T follicular helper cell (primary cell): ENCODE data around the gene BRINP1.

Source experiments
- DNase-seq: peaks from one replicate; pipeline ENCODE4 v3.0.0-alpha.2; 2020; ENCODE audit warnings: low read depth

Gene BRINP1

DNA sequence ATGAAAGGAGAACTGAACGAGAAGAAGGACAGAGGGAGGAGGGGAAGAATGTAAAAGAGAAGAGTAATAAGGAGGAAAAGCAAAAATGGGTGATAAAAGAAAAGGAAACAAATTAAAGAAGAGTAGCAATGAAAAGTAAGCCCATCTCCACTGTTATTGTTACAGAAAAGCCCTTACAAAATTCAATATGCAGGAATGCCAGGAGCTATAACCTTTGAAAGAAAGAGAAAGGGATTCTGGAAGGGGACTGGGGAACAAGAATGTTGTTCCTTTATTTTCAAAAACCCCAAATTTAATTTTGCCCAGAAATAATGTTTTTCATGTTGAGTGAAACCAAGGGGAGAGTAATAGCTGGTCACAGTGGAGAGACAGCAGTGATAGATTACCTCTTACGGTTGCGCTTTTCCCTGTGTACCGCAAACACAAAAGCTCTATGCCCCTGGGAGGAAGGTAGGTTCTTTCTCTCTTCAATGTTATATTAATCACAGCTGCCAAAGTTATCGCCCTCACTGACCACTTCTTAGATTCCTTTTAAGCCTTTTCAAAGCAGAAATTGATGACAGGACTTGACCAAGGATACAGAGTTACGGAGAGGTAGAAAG is 86.7 kb downstream of the BRINP1 start:
- no peak for DNase-seq

DNA sequence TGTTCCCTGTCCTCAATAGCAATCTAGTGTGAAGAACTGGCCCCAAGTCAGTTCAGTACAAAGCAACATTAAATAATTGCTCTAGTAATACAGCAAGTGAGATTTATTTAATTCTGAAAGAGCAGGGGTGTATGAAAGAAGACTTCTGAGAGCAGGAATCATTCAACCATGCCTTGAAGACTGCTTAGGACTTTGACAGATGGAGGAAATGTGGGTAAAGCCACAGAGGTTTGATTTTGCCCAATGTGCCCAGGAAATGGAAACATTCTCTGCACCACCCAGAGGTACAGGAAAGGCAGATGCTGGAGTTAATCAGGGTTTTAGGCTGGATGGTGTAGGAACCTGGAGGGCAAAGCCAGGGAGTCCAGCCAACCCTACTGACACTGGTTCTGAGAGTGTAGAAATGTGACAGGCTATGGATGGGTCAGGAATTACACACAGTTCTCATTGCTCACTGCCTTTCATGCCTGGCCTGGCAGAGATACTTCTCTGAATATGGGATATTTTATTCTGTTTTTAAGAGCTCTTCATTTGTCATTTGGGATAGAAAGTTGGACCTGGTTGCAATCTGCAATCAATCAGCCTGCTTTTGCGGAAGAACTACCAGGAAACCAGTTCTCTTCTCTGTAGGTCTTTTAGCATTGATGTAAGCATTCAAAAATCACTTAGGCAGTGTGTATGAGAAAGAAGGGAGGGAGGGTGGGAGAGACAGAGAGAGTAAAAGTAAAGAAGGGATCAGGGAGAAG is 88.3 kb downstream of the BRINP1 start:
- no peak for DNase-seq

DNA sequence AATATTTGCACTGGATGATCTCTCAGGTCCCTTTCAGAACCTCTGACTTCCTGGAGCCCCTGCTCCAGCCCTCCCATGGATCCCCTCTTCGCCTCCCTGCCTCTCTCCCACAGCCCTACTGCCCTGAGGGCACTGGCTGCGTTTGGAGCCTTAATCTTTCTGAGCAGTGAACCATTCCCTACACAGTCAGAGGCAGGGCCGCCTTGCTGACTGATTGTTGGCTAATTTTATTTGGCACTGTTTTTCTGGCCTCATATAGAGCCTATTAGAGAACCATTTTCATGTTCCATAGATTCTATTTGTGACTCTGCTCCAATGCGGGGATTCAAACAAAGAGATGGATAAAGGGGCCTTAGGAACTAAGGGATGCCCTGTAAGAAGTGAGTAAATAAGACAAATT is 91.1 kb downstream of the BRINP1 start:
- DNase-seq, result no peak

DNA sequence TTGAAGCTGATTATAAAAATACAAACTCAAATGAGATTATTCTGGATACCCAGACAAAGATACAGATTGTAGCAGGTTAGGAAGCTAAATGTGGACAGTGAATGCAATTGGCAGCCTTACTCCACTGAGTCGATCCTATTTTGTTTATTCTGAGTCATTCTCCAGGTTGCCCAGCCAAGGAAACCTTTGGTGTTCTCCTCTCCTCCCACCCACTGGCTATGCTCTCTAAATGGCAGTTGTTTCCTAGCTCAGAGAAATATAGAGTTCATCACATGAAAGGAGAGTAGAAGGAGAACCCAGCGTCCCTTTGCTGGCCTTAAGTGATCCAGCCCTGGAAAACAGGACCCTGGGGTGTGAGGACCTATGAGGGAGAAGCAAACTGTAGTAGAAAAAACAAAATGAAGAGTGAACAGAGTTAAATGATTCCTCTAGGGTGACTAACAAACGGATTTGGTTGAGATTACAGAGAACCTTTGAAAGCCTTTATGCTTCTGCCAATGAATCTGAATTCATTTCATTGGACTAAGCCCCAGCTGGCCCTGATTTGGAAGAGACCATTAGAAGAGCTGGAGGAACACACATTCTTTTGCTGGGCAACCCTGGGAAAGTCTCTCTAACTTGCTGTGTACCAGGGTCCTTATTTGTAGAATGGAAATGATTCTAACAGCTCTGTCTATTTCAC is 95.1 kb downstream of the BRINP1 start:
- no peak for DNase-seq

DNA sequence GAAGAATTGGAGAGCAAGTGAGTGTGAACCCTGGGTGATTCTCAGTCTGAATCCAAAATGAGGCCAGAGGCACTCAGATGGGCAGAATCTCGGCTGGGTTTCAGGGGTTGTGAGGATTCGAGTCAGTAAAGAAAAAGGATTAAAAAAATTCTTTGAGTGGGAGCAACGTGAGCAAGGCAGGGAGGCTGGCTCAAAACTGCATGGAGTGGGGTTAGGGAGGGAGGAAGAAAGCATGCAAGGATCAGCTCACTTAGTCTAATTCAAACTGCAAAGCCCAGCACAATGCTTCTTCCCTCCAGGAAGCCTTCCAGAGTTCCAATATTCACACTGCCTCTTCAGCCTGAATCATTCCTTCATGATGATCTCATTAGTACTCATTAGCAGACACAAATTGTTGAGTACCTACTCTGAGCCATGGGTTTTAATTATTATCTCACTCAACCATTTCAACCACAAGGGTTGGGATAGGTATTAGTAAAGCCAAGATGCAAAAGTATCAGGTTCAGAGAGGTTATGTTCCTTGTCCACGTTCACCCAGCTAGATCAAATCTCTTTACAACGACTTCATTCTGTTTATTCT is 95.8 kb downstream of the BRINP1 start:
- no peak for DNase-seq

DNA sequence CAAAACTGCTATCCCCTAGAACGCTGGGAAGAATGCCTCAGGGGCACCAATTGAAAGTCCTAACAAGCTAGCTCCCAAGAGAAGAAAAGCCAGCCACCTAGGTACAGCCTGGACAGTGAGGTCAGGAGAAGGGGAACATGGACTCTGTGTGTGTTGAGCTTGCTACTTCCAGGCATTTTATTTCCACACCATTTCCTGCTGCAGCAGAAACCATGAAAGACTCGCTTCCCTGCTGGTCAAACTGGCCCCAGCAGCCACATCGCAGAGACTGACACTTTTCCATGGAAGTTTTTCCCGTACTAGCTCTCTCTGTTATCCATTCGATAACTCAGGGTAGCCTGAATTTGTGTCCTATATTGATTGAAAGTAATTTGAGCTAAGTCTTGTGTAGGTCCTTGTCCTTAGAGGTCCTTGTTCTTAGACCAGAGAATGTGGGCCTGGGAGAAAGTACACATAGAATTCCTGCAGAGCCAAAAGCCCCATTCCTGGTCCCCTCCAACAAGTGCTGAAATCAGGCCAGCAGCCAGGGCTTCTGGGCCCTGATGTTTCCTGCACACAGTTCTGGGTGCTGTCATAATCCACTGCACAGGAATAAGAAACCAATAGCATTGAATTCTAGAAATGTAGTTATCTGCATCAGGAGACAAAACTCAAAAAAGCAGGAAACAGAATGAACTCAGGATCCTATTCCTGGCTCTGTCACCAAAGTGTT is 96.6 kb downstream of the BRINP1 start:
- no peak for DNase-seq

DNA sequence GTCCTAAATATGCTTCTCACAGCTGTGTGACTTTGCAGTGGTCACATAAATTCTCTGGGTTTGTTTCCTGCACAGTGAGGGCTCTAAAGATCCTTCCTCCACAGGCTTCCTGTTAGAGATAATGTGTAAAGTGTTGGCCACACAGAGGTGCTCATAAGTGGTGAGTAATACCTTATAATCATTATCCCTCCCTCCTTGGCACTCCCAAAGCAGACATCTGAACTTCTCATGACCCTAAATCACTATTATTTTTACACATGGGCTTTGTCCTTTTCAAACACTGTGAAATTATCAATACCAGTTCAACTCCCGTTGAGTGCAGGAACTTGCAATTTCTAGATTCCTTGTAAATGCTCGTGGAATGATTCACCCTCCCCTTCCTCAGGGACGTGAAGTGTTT is 100.2 kb downstream of the BRINP1 start:
- no peak for DNase-seq

DNA sequence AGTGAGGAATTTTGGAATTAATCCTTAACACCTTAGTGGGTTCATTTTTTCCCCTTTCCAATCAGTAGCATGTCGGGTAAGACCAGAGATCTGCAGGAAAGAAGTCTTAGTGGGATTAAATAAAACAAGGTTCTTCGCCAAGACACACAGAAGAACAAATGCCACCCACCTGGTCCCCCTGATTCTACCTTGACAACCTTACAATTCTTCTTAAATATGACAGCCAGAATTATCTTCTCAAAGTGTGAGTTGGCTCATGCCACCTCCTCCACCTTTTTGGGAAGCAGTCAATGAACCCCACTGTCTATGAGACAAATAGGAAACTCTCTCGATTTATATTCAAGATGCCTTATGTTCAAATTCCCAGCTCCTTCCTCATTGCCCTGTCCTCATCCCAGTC is 105.1 kb downstream of the BRINP1 start:
- DNase-seq, result no peak

DNA sequence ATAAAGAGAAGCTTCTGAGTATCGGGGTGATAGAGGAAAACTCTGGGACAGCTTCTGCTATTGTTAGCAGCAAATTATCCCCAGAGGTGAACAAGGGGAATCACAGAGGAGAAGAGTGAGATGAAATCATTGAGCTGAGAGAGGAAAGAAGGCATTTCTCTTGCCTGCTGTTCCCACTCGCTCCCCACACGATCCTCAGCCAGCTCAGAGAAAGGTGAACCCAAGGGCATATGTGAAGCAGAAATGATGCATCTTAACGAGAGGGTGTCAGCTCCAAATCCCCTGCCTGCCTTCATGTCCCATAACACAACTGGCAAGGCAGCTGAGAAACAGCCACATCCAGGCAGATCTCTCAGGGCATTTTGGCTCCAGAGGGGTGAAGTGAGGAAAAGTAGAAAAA is 111.6 kb downstream of the BRINP1 start:
- DNase-seq, result no peak

DNA sequence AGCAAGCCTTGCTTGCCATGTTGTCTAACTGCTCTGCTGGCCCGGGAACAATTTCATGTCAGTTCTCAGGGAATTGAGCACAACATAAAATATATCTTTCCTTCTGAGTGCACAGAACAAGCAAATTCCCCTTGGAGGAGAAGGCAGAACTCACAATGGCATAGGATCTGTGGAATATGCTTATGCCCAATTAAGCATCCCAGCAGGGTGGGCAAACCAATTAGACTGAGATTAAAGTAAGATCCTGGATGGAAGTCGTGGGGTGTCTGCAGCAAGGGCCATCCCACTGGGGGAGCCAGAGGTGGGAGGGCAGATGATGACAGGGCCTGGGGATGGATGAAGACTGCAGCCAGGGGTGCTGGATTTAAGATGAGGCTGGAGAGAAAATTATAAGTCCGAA is 114.1 kb downstream of the BRINP1 start:
- no peak for DNase-seq

DNA sequence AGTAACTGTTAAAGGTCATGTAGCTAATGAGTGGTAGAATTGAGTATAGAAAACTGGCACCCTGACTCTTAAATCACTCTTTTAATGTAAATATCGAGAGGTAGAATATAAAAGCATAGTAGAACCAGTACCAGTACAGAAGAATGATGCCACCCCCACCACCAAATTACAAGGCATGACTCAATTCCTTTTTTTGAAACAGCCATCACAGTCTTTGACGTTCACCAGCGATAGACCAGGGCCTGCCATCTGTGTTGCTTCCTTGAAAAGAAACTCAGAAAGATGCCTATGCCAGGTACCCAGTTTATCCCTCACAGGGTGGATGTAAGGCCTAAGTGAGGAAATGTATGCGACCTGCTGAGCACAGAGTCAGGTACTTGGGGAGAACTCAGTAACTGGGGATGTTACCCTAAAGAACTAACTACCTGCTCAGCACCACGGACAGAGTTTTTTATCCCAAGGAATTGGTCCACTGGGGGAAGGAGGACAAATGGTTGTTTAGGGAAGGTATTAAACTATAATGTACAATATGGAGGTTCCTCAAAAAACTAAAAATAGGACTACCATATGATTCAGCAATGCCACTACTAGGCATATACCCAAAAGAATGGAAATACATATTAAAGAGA is 116.5 kb downstream of the BRINP1 start:
- no peak for DNase-seq

DNA sequence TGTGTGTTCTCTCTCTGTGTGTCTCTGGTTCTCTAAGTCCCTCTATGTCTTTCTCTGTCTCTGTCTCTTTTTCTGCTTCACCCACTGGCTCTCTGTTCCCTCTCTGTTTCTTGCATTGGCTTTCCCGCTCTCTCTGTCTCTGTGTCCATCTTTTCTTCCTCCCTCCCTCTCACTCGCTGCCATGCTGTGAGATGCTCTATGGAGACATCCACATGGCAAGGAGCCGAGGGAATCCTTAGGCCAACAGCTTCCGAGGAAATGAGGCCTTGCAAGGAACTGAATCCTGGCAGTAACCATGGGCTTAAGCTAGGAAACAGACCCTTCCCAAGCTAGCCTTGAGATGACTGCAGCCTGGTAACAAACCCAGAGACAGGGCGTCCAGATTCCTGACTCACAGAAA is 117.3 kb downstream of the BRINP1 start:
- no peak for DNase-seq

DNA sequence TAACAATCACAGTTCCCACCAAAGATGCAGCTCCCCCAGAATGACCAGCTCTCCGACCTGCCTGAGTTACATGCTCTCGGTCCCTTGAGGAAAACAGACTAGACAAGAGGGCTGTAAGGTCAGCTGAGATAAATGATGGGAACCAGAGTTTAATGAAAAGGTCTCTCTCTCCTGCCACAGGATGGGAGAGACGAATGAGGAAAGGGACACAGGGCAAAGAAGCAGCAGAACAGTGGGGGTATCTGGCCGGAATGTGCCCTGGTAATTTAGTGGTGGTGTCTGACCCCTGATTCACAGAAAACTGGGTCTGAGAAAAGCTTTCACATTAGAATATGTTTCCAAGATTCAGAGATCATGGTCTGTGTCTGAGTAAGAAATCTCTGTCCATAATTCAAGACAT is 118.5 kb downstream of the BRINP1 start:
- DNase-seq, result no peak

DNA sequence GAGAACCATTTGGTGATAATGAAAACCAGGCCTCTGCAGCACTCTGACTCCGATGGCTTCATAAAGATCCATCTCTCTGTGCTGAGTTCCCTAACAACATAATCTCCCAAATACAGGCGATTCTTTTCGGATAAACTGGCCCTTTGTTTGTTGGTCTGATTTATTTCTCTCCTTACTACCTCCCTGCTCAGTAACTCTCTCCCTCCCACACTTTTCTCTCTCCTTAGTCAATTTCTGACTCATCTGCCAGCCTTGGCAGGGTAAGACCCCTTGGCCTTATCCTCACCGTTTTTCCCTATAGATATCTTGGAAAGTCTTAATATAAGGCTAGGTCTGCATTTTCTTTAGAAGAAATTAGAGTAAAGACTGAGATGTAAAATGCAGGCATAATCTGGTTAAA is 128.7 kb downstream of the BRINP1 start:
- no peak for DNase-seq

DNA sequence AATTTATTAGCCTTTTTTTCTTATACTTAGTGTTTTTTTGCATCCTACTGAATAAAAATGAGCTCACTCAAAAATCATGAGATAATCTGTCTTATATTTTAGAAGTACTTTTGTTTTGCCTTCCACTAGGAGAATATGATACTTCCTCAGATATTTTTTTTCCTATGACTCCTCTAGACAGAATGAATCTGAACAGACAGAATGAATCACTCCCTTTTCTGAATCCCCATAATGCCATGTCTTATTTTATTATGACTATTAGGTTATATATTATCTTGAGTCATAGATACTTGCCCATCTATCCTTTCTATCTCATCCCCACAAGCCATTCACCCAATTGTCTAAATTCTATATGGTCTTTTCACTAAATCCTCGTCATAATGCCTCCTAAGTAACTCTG is 134.6 kb downstream of the BRINP1 start:
- DNase-seq, result no peak

DNA sequence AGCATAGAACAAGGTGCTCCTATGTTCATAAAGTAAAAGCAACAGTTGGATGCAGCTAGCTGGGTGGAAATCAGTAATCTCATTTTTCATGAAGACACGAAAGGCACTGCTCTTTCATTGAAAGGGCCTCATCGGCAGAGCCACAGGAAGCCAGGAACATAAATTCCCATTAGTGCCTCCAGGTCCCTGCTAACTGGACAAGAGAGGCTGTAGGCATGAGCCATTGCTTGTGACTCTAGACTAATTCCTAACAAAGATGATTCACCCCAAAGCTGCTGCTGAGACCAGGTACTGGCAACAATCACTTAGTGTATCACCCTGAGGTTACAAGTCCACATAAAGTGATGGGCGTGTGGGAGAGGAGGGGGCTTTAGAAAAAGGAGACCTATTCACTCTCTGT is 141.8 kb downstream of the BRINP1 start:
- no peak for DNase-seq

DNA sequence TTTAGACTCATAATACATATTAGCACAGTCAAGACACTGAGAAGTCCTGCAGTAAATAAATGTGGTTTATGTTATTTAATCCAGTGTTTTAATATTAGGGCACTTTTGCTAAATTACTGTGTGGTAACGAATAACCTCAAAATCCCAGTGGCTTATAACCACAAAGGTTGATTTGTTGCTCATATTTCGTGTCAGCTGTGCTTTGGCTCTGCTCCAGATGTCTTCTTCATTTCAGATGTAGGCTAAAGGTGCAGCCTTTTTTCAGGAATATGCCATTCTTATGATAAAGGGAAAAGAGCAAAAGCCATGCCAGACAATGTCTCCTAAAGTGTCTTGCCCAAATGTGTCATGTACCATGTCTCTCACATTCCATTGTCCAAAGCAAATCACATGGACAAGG is 144.8 kb downstream of the BRINP1 start:
- no peak for DNase-seq

DNA sequence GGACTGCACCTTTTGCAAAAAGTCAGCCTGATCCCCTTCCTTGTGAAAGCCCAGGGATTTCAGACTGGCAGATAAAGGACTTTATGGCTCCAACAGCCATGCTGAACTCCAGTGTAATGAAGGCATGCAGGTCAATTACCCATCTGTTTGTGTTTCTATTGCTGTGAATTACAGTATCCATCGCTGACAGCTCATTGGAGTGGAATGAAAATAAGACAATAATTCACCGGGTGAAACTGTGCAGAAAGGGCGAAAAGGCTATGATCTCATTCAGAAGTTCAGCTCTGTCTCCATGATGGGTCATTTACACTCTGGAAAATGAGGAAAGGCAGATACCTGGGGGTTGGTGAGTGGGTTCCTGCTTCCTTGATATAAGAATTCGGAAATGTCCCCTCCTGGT is 148.0 kb downstream of the BRINP1 start:
- no peak for DNase-seq

DNA sequence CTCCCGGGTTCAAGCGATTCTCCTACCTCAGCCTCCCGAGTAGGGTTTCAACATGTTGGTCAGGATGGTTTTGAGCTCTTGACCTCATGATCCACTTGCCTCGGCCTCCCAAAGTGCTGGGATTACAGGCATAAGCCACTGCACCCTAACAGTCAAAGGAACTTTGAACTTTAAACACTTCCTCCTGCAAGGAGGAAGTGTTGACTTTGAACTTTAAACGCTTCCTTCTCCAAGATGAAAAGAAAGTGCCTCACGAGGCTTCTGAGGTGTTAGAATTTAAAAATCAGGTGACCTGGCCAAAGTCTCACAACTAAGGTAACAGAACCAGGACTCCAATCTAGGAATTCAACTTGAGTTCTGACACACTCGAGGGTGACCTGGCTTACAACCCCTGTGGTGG is 150.9 kb downstream of the BRINP1 start:
- no peak for DNase-seq

DNA sequence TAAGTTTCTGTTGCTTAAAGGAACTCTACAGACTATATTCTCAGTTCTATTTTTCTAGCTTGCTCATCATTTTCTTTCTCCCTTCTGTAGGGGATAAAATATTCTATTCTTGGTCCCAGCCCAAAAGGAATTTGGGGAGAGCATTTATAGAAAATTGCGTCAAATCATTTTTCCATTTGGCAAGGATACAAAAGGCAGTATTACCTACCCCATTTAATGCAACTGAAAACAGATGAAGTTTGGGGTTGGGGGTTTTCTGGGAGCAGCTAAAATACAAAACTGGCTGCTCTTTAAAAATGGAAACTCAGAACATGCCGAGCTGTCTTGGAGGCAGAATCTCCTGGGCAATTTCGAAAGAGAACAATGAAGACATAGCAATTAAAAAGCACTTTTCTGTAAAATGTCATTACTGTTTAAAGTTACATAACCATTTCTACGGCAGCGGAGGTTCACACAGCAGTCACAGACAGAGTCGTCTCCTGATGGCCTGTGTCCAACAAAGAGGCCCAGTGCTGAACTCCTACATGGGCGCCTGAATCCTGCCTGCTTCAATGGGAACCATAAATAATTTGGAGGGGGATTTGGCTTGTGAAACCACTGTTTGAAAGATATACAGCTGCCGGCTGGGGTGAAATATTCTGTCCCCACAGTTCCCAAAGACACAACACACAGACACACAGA is 152.4 kb downstream of the BRINP1 start:
- no peak for DNase-seq

DNA sequence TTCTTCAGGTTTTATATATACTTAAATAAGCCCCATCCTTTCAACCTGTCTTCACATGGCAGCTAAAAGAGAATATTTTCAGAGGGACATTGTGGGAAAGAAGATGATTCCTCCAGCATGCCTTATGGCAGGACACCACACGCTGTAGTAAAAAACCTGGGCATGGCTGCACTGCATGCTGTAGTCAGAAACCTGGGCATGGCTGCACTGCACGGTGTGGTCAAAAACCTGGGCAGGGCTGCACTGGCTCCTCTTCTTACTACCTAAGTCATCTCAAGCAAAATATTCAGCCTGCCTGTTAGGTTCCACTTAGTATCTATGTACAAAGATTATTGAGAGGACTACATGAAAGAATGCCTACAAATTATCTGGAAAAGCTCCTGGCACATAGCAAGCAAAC is 153.6 kb downstream of the BRINP1 start:
- no peak for DNase-seq
